HG02642 (cell line): ENCODE data around the gene METTL15.
"Not testable (repeated sequence)": the region's sequence is repeated elsewhere in the genome, so short reads cannot be mapped to it uniquely, and the experiment has no call there.

Experiments
- ATAC-seq: cut with Tn5 transposase; IDR thresholded peaks from one replicate; pipeline ENCODE4 v1.9.1; 2021; ENCODE audit warnings: mild to moderate bottlenecking; ENCODE audit not compliant: unreplicated experiment, poor library complexity

The METTL15 gene

GRCh38 chr11:28108958-28109357 is 770 bp downstream of the METTL15 start:
- no peak for ATAC-seq

- peak; percentile 44 for ATAC-seq
Measured at GRCh38 chr11:28110108-28110820, 2.1 kb downstream of the METTL15 start.

- no peak for ATAC-seq
Measured at GRCh38 chr11:28110821-28111200, 2.6 kb downstream of the METTL15 start.

GRCh38 chr11:28114116-28114515 is 5.9 kb downstream of the METTL15 start:
- no peak for ATAC-seq

GRCh38 chr11:28114731-28115130 is 6.5 kb downstream of the METTL15 start:
- ATAC-seq = no peak

- ATAC-seq = no peak
Measured at GRCh38 chr11:28117712-28118111, 9.5 kb downstream of the METTL15 start.

- ATAC-seq = no peak
Measured at GRCh38 chr11:28123151-28123581, 15.0 kb downstream of the METTL15 start.

GRCh38 chr11:28132548-28132947 is 24.4 kb downstream of the METTL15 start:
- ATAC-seq = no peak

- ATAC-seq = no peak
Measured at GRCh38 chr11:28133146-28133545, 25.0 kb downstream of the METTL15 start.

GRCh38 chr11:28136157-28136556 is 28.0 kb downstream of the METTL15 start:
- ATAC-seq = not testable (repeated sequence)

- ATAC-seq = no peak
Measured at GRCh38 chr11:28137366-28137765, 29.2 kb downstream of the METTL15 start.

GRCh38 chr11:28137832-28138231 is 29.6 kb downstream of the METTL15 start:
- ATAC-seq = no peak

- ATAC-seq = no peak
Measured at GRCh38 chr11:28139841-28140415, 31.7 kb downstream of the METTL15 start.

GRCh38 chr11:28140689-28141455 is 32.7 kb downstream of the METTL15 start:
- no peak for ATAC-seq

GRCh38 chr11:28142724-28143123 is 34.5 kb downstream of the METTL15 start:
- ATAC-seq = no peak

GRCh38 chr11:28144808-28145207 is 36.6 kb downstream of the METTL15 start:
- no peak for ATAC-seq

- no peak for ATAC-seq
Measured at GRCh38 chr11:28146123-28146751, 38.0 kb downstream of the METTL15 start.

- ATAC-seq = no peak
Measured at GRCh38 chr11:28152743-28153142, 44.6 kb downstream of the METTL15 start.

GRCh38 chr11:28153586-28153985 is 45.4 kb downstream of the METTL15 start:
- no peak for ATAC-seq

- ATAC-seq = no peak
Measured at GRCh38 chr11:28168718-28169117, 60.5 kb downstream of the METTL15 start.

GRCh38 chr11:28169816-28170215 is 61.6 kb downstream of the METTL15 start:
- ATAC-seq = no peak
